Activated T-helper 1 cell treated with anti-CD3 and anti-CD28 coated beads, Interleukin-2, amount 50 U/mL, for 16 hours (primary cell): ENCODE measurements around the gene GPR68.

ENCODE experiments used
- DNase-seq, 2 donors: peaks; one replicate each; pipeline ENCODE4 v3.0.0-alpha.2; 2020; ENCODE audit warnings: low read depth in 1 of 2, low spot score in 1 of 2

Gene GPR68, protein sequence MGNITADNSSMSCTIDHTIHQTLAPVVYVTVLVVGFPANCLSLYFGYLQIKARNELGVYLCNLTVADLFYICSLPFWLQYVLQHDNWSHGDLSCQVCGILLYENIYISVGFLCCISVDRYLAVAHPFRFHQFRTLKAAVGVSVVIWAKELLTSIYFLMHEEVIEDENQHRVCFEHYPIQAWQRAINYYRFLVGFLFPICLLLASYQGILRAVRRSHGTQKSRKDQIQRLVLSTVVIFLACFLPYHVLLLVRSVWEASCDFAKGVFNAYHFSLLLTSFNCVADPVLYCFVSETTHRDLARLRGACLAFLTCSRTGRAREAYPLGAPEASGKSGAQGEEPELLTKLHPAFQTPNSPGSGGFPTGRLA

DNA sequence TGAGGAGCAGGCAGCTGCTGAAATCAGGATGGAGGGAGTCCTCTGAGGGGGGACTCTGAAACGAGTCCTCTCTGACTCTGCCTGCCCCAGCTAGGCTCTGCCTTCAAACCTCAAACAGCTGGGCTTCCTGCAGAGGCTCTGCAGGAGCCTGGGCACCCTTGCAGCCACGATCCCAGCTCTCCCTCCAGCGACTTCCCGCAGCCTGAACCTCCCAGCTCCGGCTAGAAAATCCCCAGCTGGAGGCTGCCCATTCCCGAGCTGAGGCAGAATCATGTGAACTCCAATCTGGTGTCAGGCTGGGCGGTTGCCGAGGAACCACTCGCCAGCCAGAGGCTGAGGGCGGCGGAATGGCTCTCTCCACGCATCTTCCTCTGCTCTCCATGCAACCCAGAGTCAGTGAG is at the start of gene GPR68:
TSS of gene GPR68 (minus strand) at position 204 of the 401 bp plus-strand sequence. CDS start 9,654 bp downstream, outside the sequence.
- DNase-seq = no peak

DNA sequence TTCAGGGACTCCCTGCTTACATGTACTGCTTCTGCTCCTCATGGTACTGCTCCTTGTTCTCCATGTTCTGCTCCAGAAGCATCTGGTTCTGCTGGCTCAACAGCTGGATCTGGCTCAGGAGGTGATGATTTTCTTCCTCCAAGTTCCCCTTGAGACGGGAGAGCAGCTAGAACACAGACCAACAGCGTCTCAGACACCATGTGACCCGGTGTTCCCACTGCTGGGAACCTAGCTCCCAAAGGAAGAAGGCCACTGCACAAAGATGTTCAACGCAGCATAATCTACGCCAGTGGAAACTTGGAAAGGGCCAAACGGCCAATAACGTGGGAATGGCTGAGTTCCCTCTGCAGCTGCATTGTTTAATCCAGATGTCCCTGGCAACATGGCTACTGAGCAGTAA is 49.6 kb upstream of the GPR68 start:
- no peak for DNase-seq

DNA sequence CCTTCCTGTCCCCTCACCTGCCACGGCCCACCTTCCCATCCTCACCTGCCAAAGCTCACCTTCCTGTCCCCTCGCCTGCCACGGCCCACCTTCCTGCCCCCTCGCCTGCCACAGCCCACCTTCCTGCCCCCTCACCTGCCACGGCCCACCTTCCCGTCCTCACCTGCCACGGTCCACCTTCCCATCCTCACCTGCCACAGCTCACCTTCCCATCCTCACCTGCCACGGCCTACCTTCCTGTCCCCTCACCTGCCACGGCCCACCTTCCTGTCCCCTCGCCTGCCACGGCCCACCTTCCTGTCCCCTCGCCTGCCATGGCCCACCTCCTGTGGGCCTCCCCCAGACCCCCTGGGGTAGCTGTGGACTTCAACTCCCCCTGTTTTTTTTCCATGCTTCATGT is 48.8 kb upstream of the GPR68 start:
- no peak for DNase-seq

DNA sequence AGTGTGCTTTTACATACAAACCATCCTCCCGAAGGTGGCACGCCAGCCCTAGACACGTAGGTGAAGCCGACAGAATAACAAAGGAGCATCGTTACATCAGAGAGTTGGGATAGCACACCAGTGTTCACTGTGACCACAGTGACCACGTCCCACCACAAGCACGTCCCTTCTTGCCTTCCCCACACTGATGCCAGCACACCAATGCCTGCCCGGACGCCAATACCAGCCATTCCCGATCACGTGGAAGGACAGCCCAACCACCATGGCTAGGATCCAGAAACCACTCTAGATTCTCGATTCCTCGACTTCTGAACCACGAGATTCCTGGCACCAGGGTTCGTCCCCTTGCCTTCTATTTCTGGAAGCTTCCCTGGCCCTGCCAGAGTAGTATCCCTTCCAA is 48.0 kb upstream of the GPR68 start:
- no peak for DNase-seq

DNA sequence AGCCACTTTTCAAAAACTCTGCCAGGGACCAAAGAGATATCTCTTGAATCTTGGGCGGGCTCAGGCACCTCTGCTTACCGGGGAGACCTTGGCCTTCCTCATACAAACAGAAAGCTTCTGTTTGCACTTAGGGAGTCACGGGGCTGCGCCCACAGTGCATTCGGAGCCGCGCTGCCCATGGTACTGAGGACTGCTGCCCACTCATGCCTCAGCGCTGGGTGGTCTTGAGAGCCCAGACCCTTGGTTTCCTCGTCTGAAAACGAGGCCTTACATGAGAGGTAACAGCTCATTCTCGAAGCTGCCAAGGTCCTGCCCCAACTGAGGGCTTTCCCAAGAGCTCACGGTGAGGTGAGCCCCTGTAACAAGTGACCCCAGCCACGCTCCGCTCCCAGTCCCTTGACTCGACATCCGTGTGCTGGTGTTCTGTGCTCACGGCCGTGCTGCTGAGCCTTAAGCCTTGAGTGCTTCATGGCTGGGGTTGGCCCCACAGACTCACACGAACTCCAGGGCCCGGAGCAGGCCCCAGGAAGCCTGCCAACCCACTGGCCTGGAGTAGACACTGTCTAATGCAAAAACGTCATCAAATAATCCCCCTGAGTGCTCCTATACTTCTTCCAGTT is 47.4 kb upstream of the GPR68 start:
- no peak for DNase-seq

DNA sequence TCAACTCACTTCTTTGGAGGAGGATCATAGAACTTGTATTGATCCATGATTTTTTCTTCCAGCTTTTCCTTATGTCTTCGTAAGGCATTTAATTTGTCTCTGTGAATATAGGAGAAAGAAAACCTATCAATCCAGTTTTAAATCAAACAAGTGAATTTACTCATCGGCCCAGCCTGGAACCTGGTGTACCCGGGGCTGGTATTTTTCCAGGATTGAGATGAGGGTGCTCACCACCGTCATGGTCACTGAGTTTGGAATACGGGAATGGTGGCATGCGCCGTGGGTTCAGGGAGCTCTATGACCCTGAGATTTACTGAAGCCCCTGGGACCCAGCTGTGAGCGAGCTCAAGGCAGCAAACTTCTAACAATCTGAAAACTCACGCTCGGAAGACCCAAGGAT is 46.5 kb upstream of the GPR68 start:
- DNase-seq = no peak

DNA sequence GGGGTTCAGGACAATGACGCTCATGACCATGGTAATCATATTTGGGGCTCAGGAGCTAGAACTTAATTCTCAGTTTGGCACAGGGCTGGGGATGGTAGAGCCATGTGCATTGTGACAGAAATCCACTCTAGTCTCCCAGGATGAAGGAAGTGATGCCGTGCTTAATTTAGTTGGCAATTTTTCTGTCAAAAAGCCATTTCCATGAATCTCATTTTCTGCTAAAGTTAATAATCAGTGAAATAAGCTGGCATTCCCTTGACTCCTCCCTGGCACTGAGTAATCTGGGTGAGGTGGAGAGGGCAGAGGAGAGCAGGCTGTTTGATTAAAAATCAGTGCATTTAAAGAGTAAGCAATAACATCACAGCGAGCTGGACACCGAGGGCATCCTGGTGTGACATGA is 45.0 kb upstream of the GPR68 start:
- DNase-seq = no peak

DNA sequence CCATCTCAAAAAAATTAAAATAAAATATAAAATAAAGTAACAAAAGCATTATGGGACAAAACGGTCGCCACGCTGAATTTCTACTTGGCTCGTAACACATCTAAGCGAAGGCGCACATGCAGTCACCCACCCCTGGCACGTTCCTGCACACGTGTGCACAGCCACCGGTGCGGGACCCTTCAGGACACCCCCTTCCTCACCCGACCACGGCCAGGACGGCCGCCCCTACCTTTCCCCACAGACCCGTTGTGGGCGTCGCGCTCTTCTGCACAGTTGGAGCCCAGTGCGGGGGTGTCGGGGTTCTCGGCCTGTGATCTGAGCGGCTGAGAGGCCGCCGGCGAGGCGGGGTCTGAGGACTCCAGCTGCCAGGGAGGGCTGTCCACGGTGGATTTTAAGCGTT is 44.4 kb upstream of the GPR68 start:
- no peak for DNase-seq

DNA sequence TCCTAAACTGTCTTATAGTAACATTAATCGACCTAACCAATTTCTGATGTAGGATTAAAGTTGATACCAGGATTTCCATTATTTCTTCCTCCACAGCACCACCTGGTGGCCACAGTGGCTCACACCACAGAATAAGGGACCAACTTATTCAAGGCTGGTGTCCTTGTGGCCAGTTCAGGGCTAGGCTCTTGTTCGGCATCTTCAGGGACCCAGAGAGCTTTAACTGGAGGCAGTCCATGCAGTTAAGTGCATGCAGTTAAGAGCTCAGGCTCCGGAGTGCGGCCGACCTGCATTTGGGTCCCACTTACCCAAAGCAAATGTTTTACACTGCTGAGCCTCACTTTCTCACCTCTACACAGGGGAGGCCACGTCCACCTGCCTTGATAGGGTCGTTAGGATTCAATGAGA is 42.0 kb upstream of the GPR68 start:
- peak; percentile 68 to 71 for DNase-seq

DNA sequence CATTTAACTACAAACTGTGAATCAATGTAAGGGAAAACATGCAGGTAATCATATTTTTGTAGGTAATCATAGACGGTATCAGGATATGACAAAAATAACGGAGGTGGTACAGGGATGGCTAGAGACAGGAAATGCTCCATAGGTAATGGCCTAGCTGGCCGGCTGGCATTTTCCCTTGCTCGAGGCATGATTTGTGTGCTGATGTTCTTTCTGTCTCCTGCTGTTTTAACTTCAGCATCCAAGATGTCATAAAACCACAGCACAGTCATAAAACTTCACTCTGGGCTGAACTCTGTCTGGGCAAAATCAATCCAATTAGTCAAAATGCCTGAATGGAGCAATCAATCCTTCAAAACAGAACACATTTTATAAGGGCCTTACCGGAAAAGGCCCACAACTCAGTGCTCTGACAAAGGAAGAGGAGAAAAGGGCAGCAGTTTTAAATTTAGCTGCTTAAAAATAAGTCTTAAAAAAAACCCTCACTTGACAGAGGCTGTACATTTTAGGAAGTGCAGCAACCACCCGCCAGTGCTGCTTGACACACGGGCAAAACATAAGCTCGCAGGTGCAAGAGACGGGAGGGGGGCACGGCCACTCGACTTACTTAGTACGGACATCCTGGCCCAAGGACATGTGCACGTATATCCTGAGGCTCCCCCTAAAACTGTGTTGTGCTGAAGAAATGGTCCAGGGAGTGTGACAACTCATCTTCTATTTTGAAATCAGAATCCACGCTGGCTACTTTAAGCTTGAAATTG is 40.5 kb upstream of the GPR68 start:
- DNase-seq = no peak

DNA sequence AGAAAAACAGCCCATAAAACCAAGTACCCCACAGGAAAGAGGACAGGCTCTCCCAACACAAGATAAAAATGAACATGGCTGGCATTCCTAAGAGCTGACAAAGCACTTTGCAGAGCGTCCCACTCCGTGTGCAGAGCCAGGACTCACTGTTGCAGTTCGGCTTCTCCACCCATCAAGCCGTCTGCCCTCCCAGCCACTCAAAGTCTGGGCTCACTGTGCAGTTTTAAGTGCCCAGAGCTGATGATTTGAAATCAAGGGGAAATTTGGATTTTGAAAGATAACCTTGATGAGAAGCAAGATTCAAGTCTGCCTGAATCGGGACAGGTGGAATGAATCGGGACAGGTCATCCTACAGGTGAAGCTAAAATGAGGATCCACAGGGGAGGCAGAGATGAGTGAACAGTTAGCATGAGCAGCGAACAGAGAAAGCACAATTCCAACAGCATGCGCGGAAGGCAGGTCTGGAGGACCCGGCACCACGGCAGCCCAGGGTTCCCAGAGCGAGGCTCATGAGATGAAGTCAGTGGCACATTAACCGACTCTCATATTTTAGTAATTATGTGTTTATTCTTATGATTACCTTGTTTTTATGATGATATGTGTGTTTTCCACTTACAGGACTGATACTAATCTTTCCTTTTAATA is 39.8 kb upstream of the GPR68 start:
- no peak for DNase-seq

DNA sequence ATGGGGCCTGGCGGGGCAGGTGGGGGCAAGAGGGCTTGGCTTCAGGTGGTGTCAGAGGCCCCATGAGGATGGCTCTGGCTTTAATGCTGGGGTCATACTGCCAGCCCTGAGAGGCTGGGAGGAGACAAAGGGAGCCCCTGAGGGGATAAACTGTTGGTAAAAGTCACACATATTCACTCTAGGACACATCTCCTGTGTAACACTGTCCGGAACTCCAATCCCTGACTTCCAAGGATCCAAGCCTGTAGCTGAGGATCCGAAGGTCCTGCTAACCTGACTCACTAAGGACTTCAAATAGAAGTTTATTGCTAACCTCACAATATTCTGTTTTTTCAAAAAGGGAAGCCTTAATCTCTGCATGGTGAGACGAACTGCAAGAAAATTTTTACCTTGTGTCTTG is 39.2 kb upstream of the GPR68 start:
- no peak for DNase-seq

DNA sequence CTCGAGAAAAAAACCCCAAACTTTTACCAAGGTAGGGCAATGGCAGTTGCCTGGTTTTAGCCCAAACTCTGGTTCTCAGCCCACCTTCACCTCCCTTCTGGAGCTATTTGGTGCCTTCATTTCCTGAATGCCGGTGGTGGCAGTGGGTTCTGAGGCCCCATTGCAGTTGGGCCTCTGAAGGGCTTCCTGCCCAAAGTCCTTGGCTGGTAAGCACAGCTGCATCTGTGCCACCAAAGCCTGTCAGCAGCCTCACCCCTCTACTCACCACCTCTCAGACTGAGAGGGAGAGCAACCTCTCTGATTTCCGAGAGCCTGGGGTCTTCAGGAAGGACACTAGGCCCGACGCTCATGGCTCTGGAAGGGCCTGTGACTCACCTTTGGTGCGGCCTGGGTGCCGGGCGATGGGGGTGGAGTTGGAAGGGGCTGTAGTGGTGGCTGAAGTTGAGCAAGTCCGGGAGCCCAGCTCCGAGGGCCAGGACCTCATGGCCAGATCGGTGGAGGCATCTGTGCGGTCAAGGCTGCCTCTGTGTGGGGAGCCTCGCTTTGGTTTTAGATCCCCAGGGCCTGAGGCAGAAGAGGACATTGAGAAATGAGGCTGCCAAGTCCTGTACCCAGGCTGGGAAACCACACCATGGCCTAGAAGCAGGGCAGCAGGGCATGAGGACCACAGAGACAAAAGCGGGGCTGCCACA is 38.6 kb upstream of the GPR68 start:
- no peak for DNase-seq

DNA sequence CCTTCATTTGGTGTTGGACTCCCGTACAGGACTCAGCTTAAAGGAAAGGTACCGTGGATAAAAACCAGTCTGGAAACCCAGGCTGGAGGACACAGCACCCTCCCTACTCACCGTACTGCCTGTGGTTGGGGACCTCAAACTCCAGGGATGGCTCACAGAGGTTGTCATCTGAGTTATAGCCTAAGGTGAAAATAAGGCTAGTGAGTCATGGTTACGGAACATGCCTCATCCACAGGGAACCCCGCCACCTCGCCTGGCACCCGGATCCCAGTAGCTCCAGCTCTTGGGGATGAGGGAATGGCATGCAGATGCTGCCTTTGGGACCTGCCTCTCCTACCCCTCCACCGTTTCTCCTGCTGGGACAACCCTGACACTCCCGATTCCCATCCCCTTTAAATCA is 36.8 kb upstream of the GPR68 start:
- no peak for DNase-seq

DNA sequence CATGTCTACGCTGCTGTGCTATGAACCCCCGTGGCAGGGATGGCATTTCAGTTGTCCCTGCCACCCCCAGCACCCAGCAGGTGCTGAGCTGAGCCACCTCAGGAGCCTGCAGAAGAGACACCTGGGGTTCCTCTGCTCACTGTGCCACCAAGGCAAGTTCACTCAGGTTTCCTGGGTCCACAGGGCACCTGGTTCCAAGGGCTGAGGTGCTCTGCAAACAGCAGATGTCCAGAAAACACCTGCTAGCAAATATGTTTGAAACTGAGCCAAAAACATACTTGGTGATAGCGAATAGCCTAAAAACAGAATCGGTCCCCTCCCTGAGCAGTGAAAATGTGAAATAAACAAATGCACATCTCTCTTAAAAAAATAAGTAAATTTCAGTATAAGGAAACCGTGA is 35.6 kb upstream of the GPR68 start:
- no peak for DNase-seq

DNA sequence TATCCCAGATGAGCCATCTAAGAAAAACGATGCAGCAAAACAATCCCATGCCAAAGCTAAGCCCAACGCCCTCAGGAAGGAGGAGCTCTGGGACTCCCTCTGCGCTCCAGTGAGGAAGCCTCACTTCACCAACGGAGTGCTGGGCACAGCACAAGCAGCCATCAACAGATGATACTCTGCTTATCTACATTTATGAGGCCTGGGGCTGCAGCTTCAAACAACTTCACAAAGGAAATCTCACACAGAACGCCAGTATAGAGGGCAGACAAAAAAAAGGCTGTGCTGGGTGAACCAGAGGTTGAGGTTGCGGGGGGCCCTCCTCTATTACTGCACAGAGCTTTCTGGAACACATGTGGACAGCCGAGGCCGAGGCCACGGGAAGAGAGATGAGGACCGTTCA is 34.9 kb upstream of the GPR68 start:
- no peak for DNase-seq

DNA sequence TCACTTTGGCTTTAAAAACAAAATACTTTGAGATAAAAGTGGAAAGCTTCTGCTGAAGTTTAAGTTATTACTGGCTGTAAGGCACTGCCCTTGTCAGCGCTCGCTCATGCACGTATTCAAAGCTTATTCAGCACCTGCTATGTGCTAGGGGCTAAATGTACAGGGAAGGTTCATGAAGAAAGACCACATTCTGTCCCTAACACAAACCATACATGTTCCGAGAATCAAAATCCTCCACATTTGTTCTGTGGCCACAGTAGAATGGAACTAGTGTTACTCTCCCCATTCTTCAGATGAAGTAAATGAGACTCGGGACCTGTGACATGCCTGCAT is 33.8 kb upstream of the GPR68 start:
- no peak for DNase-seq

DNA sequence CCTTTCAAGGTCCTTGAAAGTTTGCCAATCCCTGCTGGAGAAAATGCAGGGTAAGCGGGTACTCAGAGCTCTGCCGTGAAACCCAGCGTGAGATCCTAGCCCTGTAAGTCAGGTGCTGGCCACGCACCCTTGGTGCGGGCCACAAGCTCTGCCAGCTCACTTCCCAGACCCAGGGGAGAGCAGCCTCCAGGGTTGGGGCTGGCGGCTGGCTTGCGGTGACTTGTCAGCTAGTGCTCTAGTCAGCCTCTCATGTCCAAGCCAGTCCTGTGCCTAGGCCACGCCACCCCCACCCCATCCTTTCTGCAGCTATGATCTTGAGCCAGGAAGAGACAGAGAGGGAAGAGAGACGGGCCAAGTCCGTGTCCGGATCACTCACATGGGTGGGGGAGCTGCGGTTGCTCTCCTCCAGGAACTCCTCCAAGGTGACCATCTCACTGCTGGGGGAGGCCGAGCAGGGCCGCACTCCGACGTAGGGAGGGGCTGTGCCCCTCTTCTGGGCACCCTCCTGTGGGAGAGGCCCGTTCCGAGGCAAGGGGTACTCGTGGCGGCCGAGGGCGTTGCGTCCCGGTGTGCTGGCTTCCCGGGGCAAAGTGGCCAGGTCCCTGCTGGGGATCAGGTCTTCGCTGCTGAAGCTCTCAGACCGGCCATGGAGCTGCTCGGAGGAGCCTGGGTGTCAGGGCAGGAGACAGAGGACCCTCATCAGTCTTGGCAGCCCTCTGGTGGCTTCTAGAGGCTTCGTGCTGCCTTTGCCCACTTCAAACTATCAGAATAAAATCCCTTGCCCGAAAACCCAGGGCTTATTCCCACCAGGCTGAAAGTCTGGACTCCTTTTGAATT is 33.3 kb upstream of the GPR68 start:
- no peak for DNase-seq

DNA sequence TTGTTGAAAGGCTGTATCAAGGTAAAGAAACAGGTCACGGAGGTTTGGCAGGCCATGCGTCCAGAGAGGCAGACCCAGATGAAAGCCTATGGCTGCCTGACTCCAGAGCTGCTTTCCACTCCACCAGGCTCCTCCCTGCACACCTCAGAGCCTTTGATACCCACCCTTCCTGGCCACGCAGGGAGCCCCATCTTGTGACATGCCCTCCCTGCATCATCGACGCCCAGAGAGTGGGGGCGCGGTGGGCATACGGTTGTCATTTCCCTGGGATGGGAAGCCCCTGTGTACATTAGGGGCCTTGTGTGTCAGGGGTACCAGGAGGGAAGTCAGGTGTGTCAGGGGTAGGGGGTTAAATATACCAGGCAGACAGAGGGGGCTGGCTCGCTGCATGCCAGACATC is 30.3 kb upstream of the GPR68 start:
- DNase-seq = no peak

DNA sequence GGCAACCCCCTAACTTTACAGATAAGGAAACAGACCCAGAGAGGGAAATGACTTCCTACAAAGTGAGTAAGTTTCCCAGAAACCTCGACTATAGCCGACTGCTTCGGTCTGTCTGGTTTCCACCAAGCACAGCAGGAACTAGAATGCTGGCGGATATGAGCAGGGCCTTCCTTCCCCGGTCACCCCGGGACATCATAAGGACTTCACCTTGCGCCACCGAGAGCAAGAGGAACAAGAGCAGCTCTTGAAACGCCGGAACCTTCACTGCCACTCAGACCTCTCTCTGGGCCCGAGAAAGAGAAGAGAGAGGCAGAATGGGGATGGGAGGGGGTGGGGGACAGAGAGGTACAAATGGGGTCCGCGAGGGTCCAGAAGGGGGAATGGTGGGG is 29.4 kb upstream of the GPR68 start:
- DNase-seq = no peak
